Measurements from ENCODE around the gene TOR1B. TPM values are rescaled to one million over a fixed set of nuclear protein-coding genes. Genes with fewer than 3 reads are reported as not detected.
"Not testable (repeated sequence)": the region's sequence is repeated elsewhere in the genome, so short reads cannot be mapped to it uniquely, and the experiment has no call there.

Gene TOR1B
- total RNA-seq, result 15.7 TPM

GRCh38 chr9:129802833-129803675, at the start of gene TOR1B:
TSS of gene TOR1B (plus strand) at chr9:129803184. CDS start at chr9:129803213, 29 bp downstream.
- DNase-seq (ENCODE audit: low spot score) (peak; percentile 97), ATAC-seq (peak; percentile 99)
- intact Hi-C loops (cut with DNase I), result no loop called here

GRCh38 chr9:129755151-129755550, 47.8 kb upstream of the TOR1B start:
- no peak for ATAC-seq
- DNase-seq (ENCODE audit: low spot score), result no peak
- intact Hi-C loops (cut with DNase I), result no loop called here

GRCh38 chr9:129756191-129756590, 46.8 kb upstream of the TOR1B start:
- no peak for ATAC-seq
- intact Hi-C loops (cut with DNase I), result no loop called here
- no peak for DNase-seq (ENCODE audit: low spot score)

- DNase-seq (ENCODE audit: low spot score) (no peak), ATAC-seq (no peak)
- intact Hi-C loops (cut with DNase I), result no loop called here
Observed at GRCh38 chr9:129757045-129757444, 45.9 kb upstream of the TOR1B start.

- intact Hi-C loops (cut with DNase I), result no loop called here
- no peak for ATAC-seq
- DNase-seq (ENCODE audit: low spot score), result no peak
Observed at GRCh38 chr9:129759319-129759718, 43.7 kb upstream of the TOR1B start.

GRCh38 chr9:129759804-129760502, 43.0 kb upstream of the TOR1B start:
- intact Hi-C loops (cut with DNase I), result no loop called here
- DNase-seq (ENCODE audit: low spot score), result no peak
- no peak for ATAC-seq

- intact Hi-C loops (cut with DNase I), result not testable (repeated sequence)
Observed at GRCh38 chr9:129760784-129761183, 42.2 kb upstream of the TOR1B start.

GRCh38 chr9:129761293-129761900, 41.6 kb upstream of the TOR1B start:
- intact Hi-C loops (cut with DNase I), result no loop called here
- DNase-seq (ENCODE audit: low spot score) (no peak), ATAC-seq (peak; percentile 33)

More at GRCh38 chr9:129760784-129761183, 42.2 kb upstream of the TOR1B start:
- not testable (repeated sequence) for ATAC-seq; DNase-seq (ENCODE audit: low spot score)

- DNase-seq (ENCODE audit: low spot score) (no peak), ATAC-seq (peak; percentile 41)
- intact Hi-C loops (cut with DNase I), result no loop called here
Observed at GRCh38 chr9:129761901-129762369, 41.0 kb upstream of the TOR1B start.

GRCh38 chr9:129762370-129762984, 40.5 kb upstream of the TOR1B start:
- intact Hi-C loops (cut with DNase I); DNase-seq (ENCODE audit: low spot score): not testable (repeated sequence)
- peak; percentile 77 for ATAC-seq

- ATAC-seq (peak; percentile 90), DNase-seq (ENCODE audit: low spot score) (peak; percentile 77)
- intact Hi-C loops (cut with DNase I), result no loop called here
Observed at GRCh38 chr9:129762985-129763926, 39.7 kb upstream of the TOR1B start.

- intact Hi-C loops (cut with DNase I), result no loop called here
- DNase-seq (ENCODE audit: low spot score) (no peak), ATAC-seq (no peak)
Observed at GRCh38 chr9:129765764-129766317, 37.1 kb upstream of the TOR1B start.

- intact Hi-C loops (cut with DNase I), result no loop called here
Observed at GRCh38 chr9:129768486-129768885, 34.5 kb upstream of the TOR1B start.

GRCh38 chr9:129769669-129770068, 33.3 kb upstream of the TOR1B start:
- DNase-seq (ENCODE audit: low spot score), result no peak
- intact Hi-C loops (cut with DNase I), result no loop called here
- no peak for ATAC-seq

More at GRCh38 chr9:129768486-129768885, 34.5 kb upstream of the TOR1B start:
- DNase-seq (ENCODE audit: low spot score) (no peak), ATAC-seq (no peak)

- no peak for DNase-seq (ENCODE audit: low spot score)
- intact Hi-C loops (cut with DNase I), result no loop called here
- ATAC-seq, result no peak
Observed at GRCh38 chr9:129770741-129771140, 32.2 kb upstream of the TOR1B start.

- DNase-seq (ENCODE audit: low spot score) (peak; percentile 72), ATAC-seq (peak; percentile 42)
- intact Hi-C loops (cut with DNase I), result no loop called here
Observed at GRCh38 chr9:129773262-129774048, 29.5 kb upstream of the TOR1B start.

- DNase-seq (ENCODE audit: low spot score) (no peak), ATAC-seq (no peak)
- intact Hi-C loops (cut with DNase I), result no loop called here
Observed at GRCh38 chr9:129774791-129775447, 28.1 kb upstream of the TOR1B start.
